GM21619 (cell line): ENCODE measurements around the gene CADM1.

Experiments used
- ATAC-seq: cut with Tn5 transposase; IDR thresholded peaks from one replicate; pipeline ENCODE4 v1.9.1; 2021; ENCODE audit not compliant: unreplicated experiment

The CADM1 gene

DNA sequence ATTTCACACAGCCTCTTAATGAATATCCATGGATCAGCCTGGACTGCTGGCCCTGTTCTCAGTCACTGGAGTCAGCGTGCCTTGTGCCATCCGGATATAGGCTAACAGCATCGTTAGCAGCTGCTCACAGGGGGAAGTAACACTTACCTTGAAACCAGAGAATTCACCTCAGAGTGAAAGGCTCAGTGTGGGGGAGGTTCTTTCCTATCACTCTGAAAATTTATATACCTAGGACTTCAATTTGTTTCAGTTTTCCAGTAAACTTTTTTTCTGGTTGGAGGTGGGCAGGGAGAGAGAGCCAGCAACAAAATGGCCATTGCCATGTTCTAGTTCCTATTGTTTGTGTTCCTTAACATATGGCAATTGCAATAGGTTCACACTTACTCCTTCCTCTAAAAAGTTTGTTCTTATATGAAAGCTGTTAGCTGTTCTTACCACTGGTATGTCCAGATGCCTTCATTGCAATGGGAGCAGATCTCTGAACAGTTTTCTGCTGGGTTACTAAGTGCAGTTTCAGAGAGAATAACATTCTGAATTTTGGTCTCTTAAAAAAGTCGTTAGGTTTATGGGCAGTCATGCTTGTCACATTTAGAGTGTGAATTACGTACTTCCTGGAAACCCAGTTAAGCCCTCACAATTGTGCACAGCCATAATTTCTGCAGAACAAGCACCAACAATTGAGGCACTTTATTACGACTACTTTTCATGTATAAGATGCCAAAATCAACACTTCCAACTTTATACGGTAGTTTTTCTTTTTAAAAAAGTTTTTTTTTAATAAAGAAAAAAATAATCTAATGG lies 247.6 kb downstream of the CADM1 start:
- peak; percentile 96 for ATAC-seq

DNA sequence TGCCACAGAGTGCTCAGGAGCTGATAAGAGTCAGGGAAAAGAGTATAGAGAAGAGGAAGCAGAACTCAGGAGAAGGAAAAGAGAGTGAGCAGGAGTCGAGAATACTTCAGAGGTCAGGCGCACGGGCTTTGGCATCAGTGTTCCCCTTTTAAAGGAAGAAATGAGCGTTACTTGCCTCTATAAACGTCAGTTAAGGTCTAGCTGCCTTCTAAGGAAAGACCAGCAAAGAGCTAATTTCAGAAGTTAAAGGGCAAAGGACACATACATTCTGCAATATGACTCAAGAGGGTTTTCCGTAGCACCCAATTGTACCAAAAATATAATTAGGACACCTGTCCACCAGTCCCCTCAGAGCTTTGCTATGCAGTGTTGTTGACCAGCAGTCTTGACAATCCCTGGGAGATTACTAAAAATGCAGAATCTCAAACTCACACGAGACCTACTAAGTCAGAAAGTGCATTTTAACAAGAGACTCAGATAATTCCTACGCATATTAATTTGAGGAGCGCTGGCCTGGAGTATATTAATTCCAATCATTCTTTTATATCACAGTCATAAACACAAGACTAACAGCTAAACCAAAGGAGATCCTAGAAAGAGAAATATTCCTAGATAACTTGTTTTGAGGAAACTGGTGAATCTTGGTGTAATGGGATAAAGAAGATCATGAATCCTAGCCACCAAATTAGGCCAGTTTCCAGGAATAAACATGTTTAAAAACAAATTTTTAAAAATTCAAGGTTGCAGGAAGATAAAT lies 249.0 kb downstream of the CADM1 start:
- no peak for ATAC-seq

DNA sequence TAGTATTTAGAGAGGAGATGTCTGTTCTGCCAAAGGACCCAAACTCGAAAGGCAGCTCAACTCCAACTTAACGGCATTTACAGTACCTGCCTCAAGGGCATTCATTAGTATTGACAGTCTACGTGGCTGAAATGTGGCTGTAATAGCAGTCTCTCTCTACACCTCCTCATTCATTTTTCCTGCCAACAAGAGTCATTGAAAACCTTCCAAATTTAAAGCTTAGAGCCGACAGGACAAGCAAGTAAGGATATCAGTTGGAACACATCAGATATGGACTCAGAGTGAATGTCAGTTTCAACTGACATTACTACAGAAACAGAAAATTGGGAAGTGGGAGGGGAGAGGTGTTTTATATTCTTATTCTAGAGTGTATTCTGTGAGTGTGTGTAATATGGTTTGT lies 253.1 kb downstream of the CADM1 start:
- ATAC-seq, result no peak

DNA sequence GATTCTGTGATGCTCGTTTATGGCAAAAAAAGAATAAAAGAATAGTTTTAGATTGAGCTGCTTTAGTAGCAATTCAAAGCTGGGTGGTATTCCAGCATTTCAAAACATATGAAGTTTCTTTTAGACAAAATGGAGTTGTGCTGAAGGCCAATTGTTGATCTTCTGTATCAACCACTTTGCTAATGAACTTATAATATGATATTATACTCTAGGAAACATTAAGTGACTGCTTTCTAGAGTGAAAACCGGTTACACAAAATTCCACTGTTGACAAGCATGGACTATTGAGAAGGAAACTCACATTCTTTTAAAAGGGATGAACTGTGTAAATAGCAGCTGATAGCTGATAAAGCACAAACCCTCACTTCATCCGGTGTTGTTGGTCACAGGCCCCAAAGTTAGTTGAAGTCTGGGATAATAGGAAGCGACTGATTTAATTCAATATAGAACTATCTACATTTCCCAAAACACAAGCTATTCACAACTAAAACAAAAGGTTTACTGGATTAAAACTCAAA lies 255.1 kb downstream of the CADM1 start:
- no peak for ATAC-seq

DNA sequence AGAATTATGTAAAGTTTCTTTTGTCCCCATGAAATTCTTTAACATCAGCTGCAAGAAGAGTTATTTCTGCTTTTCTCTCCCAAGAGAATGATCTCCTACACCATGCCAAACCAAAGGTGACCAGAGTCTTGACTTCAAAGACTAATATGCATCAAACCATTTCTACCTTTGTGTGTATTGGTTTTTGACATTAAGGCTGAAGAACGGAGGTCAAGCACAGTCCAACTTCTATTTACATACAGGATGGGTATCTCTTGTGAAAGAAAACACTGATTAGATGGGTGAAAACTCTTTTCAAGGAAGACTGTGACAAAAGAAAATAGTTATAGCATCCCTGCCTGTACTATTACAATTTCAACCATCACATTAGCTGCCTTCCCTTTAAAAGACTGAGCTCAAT lies 256.3 kb downstream of the CADM1 start:
- no peak for ATAC-seq

DNA sequence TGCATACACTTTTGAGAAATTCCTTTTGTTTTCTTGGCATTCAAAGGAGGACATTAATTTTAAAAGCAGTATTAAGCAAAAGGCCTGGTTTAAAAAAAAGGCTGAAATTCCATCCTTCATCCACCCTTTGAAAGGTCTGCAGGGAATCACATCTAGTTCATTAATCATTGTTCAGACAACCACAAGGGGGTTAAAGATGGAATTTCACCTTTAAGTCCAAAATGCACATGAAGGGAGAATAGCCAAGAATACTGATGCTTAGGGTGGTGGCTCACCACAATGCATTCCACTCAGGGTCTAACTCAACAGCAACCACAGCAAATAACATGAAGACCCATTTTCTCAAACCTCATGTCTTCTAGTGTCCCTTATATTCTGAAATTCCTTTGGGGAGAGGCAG lies 256.9 kb downstream of the CADM1 start:
- no peak for ATAC-seq

DNA sequence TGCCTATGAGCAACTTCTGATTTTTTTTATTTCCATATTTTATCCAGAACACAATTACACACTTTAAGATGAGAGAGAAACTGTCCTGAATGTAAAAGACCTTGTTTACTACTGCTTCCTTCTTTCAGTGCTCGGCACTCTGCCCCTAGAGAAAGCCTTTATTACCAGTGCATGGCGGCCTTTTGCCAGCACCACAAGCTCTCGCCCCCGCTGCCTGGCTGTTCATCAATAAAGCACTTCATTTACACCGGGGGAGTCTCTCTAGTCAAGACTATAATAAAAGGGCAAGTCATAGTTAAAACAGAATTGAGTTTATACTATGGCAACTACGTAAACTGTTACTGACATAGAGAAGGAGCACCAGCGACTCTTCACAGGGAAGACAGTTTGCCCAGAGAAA lies 259.5 kb downstream of the CADM1 start:
- ATAC-seq, result no peak

DNA sequence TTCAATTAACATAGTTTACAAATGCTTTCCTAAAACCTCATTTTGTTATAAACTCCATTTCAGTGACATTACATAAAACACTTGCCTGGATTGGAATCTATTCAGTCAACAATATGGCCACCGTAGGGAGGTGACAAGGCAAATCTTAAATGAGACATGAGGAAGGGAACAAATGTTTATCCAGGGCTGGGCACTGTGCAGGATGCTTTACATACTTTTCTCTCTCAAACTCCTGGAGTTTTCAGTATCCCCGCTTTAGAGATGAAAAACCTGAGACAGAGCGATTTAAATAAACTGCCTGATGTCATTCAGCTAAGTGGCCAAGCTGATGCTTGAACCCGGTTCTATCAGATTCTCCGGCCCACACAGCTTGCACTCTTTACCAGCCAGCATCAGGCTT lies 259.9 kb downstream of the CADM1 start:
- no peak for ATAC-seq

DNA sequence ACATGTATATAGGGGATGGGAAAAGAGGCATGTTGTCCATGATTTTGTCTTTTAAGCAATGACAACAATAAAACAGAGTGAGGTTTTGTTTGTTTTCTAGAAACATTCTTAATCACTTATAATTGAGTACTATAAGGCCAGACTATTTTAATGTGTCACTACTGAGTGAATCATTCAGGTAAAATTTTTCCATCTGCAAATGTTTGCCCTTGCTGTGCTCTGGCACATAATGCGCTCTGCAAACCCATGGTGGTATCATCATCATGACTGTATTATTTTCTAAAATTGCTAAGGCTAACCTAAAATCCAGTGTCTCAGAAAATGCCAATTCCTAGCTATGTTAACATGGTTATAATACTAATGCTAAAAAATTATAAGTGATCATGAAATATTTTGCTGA lies 261.2 kb downstream of the CADM1 start:
- no peak for ATAC-seq

DNA sequence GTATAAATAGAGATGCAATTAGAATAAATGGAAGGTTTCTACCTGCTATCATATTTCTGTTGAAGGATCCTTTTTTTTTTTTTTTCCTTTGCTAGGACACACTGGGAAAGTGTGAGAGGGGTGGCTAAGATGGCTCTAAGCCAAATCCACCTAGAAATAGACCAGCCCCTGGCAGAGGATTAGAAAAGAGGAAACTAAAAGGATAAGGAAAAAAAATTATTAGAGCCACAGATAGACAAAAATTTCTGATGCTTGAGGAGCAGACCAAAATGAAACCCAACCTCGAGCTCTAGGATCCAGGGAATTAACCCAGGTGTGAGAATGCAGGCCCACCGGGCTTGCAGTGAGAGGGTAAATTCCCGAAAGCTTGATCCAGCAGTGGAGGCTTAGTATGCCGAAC lies 262.3 kb downstream of the CADM1 start:
- no peak for ATAC-seq

DNA sequence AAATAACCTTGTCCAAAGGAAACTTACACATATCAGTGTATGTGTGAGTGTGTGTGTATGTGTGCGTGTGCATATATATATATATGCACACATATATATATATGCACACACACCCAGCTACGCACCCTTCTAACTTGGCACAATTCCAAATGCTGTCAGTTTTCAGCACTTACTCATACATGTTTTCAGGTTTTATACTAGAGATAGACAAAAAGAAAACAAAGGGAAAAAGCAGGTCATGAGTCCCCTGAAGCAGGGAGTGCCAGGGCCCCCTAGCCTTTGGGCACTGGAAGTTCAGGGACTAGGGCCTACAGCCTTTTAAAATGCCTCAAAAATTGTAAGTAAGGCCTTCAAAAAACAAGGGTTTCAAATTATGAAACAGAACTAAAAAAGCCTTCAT lies 265.4 kb downstream of the CADM1 start:
- ATAC-seq, result no peak

DNA sequence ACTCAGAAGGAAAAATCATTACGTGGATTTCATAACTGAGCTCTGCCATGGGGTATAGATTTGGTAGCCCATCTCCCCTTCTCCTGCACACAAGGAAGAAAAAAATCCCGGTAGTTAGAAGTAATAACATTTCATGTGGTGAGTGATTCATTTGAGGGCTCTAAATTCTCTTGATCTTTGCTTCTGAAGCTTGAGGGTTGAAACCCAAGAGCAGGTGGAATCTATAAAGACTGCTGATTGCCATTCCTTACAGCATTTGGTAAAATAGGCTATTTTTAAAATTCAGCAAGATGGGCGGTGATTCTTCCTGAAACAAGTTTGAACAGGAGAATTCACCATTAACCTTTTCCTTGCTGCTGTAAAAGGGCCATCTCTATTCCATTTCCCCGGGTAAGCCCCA lies 266.1 kb downstream of the CADM1 start:
- ATAC-seq, result no peak

DNA sequence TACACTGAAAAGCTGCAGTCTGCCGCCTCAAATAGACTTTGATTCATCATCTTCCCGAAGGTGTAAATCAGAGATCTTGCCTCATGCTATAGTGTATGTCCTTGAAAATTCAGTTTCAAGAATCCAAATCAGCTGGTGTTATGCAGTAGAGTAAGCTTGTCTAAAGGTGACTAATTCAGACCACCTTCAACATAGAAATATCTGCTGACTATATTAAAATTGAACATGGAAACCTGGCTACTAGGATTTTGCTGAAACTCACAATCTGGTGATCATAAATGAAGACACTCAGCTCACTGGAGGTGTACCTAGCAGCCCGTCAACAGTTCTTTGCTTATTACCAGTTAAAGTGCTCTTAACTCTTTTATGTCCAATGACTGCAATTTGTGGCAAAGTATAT lies 266.6 kb downstream of the CADM1 start:
- no peak for ATAC-seq

DNA sequence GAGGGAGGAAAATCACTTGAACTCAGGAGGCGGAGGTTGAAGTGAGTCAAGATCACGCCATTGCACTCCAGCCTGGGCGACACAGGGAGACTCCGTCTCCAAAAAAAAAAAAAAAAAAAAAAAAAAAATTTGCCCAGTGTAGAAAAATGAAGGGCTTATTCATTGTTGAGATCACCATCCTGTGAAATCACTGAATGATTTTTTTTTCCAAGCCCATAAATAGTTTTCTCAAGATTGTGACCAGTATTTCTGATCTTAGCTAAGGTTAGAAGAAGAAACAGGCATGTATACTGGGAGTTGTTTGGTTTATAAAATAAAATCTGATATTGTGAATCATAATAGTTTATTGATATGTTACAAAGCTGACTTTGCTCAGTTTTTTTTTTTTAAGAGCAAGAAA lies 269.4 kb downstream of the CADM1 start:
- no peak for ATAC-seq

DNA sequence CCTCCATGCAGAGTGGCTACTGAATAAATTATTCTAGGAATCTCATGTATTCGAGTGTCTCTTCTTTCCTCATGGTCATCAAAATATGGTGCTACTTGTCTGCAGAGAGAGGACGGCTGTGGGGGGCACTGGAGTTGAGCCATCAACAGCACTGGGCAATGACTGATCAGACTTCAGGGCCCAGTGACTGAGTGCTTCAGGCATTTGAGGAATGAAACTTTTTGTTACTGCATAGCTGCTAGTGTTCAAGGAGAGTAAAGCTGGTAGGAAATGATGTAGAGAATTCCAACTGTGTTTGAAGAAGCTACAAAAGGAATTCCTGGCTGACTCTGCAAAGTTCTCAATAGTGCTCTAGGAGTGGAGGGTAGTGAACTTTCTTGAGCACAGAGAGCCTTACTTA lies 277.7 kb downstream of the CADM1 start:
- no peak for ATAC-seq

DNA sequence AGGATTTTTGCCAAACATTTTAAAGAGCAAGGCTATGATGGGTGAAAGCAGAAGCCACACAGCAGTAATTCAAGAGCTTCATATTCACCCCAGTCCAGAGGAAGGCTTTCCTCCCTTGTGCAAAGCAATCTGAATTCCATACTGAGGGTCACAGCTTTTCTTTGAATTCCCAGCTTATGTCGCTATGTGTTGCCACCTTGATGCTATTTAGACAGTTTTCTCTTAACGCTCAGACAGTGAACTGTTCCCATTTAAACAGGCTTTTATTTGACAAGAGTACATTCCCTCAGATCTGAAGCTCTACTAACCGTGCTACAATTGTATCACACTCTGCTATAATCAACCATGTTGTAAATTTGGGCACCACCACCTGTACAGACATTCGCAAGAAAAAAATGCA lies 279.7 kb downstream of the CADM1 start:
- ATAC-seq, result no peak

DNA sequence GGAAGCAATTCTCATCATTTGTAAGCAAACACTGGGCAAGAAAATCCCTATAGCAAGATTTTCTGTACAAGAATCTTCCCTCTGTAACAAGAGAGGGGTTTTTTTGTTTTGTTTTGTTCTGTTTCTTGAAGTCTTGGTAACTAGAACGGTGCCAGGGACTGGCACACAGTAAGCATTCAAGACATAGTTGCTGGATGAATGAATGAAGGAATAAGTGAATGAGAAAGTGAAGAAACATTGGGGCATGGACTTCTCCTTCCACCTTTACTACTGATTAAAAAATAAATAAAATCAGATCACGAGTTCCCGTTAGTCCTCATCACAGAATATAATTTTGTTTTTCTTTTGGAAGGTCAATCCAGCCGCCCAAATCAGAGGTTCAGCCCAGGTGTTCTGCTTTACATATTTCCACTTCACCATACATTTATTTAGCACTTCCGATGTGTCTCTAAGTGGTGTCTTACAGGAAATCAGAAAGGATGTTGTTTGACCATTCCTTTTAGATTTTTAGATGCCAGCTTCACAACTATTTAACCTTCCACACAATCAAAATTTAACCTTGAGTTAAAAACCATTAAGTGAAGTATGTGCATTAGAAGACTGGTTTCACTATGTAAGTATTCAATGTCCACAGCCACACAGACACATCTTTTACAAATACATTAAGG lies 281.2 kb downstream of the CADM1 start:
- ATAC-seq, result peak; percentile 29

DNA sequence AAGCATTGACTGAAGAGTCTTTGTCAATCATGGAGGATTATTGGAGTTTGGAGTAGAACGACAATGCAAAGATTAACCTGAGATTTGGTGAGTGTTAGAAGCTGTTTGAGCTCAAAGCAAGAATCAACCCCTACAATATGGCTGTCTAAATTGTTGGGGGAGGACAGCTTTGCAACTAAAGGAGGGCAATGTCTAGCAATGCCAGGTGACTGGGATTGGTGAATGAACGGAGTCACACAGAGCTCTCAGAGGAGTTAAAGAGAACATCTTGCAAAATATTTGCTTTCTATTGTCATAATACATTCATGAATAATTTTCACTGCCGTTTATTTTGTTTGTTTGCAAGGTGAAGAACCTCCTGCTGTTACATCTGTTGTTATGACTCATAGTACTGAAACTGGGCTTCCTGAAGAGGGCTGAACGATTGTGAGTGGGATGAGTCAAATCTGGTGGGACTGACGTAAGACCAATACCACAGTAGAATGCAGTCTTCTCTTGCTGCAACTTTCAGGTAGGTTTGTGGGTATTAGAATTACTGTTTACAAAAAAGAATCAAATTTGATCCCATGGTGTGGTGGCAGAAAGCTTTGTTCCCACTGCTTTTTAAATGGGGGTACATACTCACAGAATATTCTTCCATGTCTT lies 281.9 kb downstream of the CADM1 start:
- peak; percentile 92 for ATAC-seq

DNA sequence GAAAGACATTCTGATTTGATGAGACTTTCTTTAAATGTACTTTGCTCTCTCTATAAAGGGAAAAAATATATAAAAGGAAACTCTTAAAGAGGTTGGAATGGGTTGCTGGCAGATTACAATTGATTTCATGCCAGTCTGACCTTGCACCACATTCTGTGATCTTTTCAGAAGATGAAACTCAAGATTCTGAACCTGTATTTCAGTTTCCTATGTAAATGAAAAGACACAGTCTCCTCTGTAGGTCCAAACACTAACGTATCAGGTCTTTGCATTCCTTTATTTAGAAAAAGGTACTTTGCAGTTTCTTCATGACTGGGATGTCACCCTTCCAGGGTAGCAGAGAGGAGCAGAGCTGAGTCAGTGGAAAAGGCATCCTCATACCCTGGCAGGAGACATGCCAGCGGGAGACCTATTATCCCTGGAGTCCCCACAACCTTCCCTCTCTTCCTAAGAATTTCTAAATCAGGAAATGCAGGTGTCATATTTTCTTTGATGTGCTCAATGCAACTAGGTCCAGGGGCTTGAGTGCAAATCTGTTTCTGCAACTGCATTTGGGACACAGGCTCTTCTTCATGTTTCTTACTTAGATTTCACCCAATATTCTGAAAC lies 282.6 kb downstream of the CADM1 start:
- peak; percentile 35 for ATAC-seq

DNA sequence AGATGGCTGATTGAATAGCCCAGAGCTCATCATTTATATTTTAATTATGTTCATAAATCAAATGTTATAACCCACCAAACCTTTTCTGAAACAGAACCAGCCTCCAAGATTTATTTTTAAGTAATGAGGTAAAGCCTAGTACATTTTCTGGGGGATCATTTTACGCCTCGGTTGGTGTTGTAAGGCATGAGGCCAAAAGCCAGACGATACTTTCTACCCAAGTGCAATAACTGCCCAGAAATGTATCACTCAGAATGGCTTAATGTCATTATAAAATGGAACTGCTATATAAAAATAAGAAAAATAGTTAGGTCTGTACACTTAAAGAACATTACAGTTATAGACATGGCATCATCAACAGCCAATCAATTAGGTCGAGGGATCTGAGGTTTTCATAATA lies 283.3 kb downstream of the CADM1 start:
- no peak for ATAC-seq

DNA sequence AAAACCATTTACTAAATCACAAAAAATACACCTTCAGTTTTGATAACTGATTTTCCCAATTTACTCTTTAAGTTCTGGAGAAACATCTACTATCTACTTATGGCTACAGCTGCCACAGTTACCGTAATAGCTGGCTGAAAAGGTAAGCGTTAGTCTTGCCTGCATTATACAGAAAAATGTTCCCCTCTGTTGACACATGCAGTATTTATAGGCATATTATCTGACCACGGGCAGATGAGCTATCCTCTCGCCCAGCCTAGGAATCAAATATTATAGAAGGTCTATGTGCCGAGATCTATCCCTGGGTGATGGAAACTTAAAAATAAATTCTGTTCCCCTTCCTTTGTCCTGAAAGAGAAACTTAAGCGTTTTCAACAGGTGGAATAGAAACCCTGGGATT lies 283.8 kb downstream of the CADM1 start:
- ATAC-seq, result no peak
